Measurements from ENCODE around the gene TYMS. TPM values are rescaled to one million over a fixed set of nuclear protein-coding genes. Genes with fewer than 3 reads are reported as not detected.

The TYMS gene
- total and polyA plus RNA-seq, 9 of the 15 experiments (the other 6 are each of a cell fraction or from before 2014, with no cell fraction given), result 69.1 to 409 (median 175) TPM

DNA sequence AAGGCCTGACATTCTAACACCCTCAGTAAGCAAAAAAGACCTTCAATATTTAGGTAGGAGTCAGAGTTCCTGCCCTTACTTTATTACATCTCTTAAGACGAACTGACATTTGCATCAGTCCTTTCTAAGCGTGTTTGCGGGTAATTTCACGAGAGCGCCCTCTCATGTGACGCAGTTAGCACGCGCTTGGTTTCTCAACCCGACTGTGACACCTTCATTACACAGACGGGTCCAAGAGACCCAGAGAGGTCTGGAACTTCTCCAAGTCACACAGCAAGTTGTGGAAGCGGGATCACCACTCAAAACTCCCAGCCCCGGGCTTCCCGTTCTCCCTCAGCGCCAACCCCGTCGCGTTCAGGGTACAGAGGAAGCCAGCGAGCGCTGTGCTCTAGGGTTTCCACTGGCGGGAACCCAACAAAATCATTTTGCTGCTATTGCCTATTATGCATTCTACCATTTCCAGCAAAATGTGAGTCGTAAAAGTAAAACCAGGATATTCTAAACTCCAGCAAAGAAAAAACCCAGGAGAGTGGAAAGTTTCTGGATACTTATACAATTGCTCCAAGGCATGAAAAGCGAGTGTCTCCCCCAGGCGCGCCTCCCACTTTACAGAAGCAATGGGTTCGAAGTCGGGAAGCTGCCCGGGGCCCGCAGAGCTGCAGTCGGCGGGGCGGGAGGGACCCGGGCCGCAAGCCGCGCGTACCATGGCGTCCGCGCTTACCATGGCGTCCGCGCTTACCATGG, 54.4 kb downstream of the TYMS start:
- WGBS (ENCODE audit: insufficient coverage, low coverage, missing lambda C conversion rate), result 21% methylated on average over 42 of the region's 42 CpGs
- in situ Hi-C loops (cut with MboI), result no loop called here
- TF ChIP-seq HDAC1 (IDR thresholded peaks at IDR 0.05) (peak in 1 of 2 experiments; percentile 60; a peak in 1 of 4 replicates), POLR2G (IDR thresholded peaks at IDR 0.05; ENCODE audit: low read depth, low read length) (no peak), RBBP5 (IDR thresholded peaks at IDR 0.05; ENCODE audit: borderline replicate concordance, insufficient read depth, low read length, poor library complexity, severe bottlenecking) (peak; percentile 26), ZC3H11A (IDR thresholded peaks at IDR 0.05; ENCODE audit: low read depth, low read length) (no peak), ZNF76 (CRISPR knock-in tag; IDR thresholded peaks at IDR 0.05; ENCODE audit: borderline replicate concordance) (no peak), XRCC5 (IDR thresholded peaks at IDR 0.05; ENCODE audit: low read depth, low read length) (0 out of 2 replicates have a peak, but pooled peaks have one; percentile 62), EP300 (IDR thresholded peaks at IDR 0.05; ENCODE audit: low read length) (peak; percentile 27; the same call in 1 of the 2 replicates), ZNF217 (CRISPR knock-in tag; IDR thresholded peaks at IDR 0.05) (no peak)
- TF ChIP-seq, protein P1, sequence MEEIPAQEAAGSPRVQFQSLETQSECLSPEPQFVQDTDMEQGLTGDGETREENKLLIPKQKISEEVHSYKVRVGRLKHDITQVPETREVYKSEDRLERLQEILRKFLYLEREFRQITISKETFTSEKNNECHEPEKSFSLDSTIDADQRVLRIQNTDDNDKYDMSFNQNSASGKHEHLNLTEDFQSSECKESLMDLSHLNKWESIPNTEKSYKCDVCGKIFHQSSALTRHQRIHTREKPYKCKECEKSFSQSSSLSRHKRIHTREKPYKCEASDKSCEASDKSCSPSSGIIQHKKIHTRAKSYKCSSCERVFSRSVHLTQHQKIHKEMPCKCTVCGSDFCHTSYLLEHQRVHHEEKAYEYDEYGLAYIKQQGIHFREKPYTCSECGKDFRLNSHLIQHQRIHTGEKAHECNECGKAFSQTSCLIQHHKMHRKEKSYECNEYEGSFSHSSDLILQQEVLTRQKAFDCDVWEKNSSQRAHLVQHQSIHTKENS (CRISPR knock-in tag; IDR thresholded peaks at IDR 0.05), result no peak
- TF ChIP-seq, protein P2, sequence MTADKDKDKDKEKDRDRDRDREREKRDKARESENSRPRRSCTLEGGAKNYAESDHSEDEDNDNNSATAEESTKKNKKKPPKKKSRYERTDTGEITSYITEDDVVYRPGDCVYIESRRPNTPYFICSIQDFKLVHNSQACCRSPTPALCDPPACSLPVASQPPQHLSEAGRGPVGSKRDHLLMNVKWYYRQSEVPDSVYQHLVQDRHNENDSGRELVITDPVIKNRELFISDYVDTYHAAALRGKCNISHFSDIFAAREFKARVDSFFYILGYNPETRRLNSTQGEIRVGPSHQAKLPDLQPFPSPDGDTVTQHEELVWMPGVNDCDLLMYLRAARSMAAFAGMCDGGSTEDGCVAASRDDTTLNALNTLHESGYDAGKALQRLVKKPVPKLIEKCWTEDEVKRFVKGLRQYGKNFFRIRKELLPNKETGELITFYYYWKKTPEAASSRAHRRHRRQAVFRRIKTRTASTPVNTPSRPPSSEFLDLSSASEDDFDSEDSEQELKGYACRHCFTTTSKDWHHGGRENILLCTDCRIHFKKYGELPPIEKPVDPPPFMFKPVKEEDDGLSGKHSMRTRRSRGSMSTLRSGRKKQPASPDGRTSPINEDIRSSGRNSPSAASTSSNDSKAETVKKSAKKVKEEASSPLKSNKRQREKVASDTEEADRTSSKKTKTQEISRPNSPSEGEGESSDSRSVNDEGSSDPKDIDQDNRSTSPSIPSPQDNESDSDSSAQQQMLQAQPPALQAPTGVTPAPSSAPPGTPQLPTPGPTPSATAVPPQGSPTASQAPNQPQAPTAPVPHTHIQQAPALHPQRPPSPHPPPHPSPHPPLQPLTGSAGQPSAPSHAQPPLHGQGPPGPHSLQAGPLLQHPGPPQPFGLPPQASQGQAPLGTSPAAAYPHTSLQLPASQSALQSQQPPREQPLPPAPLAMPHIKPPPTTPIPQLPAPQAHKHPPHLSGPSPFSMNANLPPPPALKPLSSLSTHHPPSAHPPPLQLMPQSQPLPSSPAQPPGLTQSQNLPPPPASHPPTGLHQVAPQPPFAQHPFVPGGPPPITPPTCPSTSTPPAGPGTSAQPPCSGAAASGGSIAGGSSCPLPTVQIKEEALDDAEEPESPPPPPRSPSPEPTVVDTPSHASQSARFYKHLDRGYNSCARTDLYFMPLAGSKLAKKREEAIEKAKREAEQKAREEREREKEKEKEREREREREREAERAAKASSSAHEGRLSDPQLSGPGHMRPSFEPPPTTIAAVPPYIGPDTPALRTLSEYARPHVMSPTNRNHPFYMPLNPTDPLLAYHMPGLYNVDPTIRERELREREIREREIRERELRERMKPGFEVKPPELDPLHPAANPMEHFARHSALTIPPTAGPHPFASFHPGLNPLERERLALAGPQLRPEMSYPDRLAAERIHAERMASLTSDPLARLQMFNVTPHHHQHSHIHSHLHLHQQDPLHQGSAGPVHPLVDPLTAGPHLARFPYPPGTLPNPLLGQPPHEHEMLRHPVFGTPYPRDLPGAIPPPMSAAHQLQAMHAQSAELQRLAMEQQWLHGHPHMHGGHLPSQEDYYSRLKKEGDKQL (CRISPR knock-in tag; IDR thresholded peaks at IDR 0.05; ENCODE audit: borderline replicate concordance), result peak; percentile 88; the same call in 1 of the 2 replicates
- TF ChIP-seq, protein P3, sequence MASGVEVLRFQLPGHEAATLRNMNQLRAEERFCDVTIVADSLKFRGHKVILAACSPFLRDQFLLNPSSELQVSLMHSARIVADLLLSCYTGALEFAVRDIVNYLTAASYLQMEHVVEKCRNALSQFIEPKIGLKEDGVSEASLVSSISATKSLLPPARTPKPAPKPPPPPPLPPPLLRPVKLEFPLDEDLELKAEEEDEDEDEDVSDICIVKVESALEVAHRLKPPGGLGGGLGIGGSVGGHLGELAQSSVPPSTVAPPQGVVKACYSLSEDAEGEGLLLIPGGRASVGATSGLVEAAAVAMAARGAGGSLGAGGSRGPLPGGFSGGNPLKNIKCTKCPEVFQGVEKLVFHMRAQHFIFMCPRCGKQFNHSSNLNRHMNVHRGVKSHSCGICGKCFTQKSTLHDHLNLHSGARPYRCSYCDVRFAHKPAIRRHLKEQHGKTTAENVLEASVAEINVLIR (CRISPR knock-in tag; IDR thresholded peaks at IDR 0.05), result peak; percentile 72

More for the DNA sequence above, 54.4 kb downstream of the TYMS start:
- Histone ChIP-seq H3K9me1 (ENCODE audit: control insufficient read depth, insufficient read depth, low read length) (no peaks in the 10 kb centered on the region), H4K20me1 (replicated peaks; ENCODE audit: control insufficient read depth, insufficient read depth, low read length) (no peaks in the 10 kb centered on the region), H3K27me3 (ENCODE audit: control insufficient read depth in 2 of 2, insufficient read depth in 2 of 2, low read length in 2 of 2) (no peaks in the 10 kb centered on the region), H3K4me1 (replicated peaks in 1 of 2; ENCODE audit: control insufficient read depth in 2 of 2, insufficient read depth in 2 of 2, low read length in 2 of 2) (peaks cover 7 to 10% of the 10 kb centered on the region in 2 experiments; a peak in 3 of 5 replicates), H3K36me3 (ENCODE audit: control insufficient read depth, insufficient read depth, low read length) (peaks cover 31% of the 10 kb centered on the region), H3K4me3 (peak overlapping the region; percentile 63), H3K9me3 (replicated peaks; ENCODE audit: control insufficient read depth, insufficient read depth, low read depth, low read length) (no peaks in the 10 kb centered on the region), H2AFZ (ENCODE audit: low read depth, low read length) (peak overlapping the region; percentile 77), H3K27ac (ENCODE audit: extremely low read depth, low read depth, low read length) (peak overlapping the region; percentile 88), H3K79me2 (ENCODE audit: control insufficient read depth, insufficient read depth, low read length) (peaks cover 50% of the 10 kb centered on the region), H3K9ac (ENCODE audit: insufficient read depth in 1 of 2, low read depth in 2 of 2, low read length in 2 of 2) (peak overlapping the region; percentile 97), H3K4me2 (ENCODE audit: insufficient read depth, low read length) (peak overlapping the region; percentile 98)
- DNase-seq (ENCODE audit: extremely low read depth in 1 of 4, low spot score in 3 of 4), result peak; percentile 61 to 89 (median 70)
- ChIA-PET CTCF (ENCODE audit: low intra/inter-chr PET ratio) (no interaction called here), POLR2A (interaction anchor here (0.7 to 1.1 kb wide), 7 partner anchors 13 to 150 kb away, joined by 3 to 5 read pairs (median 3); no protein-coding TSS in a partner anchor)
- TSS peak; percentile 58 for BruUV-seq (replicated peaks)
- intact Hi-C loops (cut with micrococcal nuclease), result loop anchor here (1.0 kb wide), 1 partner anchor 119 kb away; no protein-coding TSS in a partner anchor
- peak; percentile 92 for FAIRE-seq
- ATAC-seq, result peak; percentile 75
